ENCODE results near the gene DENND1A. TPM values are rescaled to one million over a fixed set of nuclear protein-coding genes. Genes with fewer than 3 reads are reported as not detected.
A peak's percentile ranks its signal among the peaks of the same experiment; 100 is the strongest.

DENND1A gene
- polyA plus RNA-seq, 2 of the 4 experiments (the other 2 are of a cell fraction): 15.1 to 21.9 TPM

DNA sequence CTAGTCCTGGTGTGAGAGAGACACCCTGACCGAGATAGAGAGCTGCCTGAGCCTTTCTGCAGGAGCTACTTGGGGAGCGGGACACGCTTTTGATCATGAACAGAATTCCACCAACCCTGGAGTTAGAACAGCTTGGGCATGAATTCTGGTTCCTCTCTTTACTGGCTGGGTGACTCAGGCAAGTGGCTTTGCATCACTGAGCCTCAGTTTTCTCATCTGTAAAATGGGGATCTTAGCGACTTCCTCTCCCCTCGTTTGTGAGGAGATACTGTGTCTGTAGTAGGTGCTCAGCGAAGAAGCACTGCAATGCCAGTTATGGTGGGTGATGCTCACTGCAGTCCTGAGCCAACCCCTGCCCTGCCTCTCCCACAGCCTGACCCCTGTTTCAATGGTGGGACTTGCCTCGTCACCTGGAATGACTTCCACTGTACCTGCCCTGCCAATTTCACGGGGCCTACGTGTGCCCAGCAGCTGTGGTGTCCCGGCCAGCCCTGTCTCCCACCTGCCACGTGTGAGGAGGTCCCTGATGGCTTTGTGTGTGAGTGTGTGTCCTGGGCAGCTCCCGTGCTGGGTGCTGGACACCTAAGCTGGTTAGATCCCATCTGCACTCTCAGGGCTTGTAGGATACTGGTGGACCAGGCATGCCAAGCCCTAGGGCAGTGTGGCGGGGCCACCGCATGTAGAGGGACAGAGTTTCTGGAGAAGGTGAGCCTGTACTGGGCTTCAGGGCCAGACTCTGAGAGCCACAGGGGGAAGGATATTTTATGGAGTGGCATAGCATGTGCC, 557.9 kb downstream of the DENND1A start (continued):
- no peak for TF ChIP-seq POLR2A (IDR thresholded peaks at IDR 0.05; ENCODE audit: low read length)
- no peak for TF ChIP-seq CBX2 (IDR thresholded peaks at IDR 0.05; ENCODE audit: borderline replicate concordance, low read depth)
- TF ChIP-seq TFCP2L1 (CRISPR knock-in tag; IDR thresholded peaks at IDR 0.05): no peak
- TF ChIP-seq EP300 (IDR thresholded peaks at IDR 0.05): no peak
- TF ChIP-seq, protein P1, sequence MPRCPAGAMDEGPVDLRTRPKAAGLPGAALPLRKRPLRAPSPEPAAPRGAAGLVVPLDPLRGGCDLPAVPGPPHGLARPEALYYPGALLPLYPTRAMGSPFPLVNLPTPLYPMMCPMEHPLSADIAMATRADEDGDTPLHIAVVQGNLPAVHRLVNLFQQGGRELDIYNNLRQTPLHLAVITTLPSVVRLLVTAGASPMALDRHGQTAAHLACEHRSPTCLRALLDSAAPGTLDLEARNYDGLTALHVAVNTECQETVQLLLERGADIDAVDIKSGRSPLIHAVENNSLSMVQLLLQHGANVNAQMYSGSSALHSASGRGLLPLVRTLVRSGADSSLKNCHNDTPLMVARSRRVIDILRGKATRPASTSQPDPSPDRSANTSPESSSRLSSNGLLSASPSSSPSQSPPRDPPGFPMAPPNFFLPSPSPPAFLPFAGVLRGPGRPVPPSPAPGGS (IDR thresholded peaks at IDR 0.05): no peak

DNA sequence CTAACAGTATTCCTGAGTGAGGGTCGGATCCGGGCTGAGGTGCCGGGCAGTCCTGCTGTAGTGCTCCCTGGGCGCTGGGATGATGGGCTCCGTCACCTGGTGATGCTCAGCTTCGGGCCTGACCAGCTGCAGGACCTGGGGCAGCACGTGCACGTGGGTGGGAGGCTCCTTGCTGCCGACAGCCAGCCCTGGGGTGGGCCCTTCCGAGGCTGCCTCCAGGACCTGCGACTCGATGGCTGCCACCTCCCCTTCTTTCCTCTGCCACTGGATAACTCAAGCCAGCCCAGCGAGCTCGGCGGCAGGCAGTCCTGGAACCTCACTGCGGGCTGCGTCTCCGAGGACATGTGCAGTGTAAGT, 558.7 kb downstream of the DENND1A start:
- peak in 1 of 2 experiments; percentile 2; a peak in 2 of 6 replicates for ATAC-seq
- no peak for DNase-seq (ENCODE audit: low read depth in 1 of 2, low spot score in 1 of 2)
- FAIRE-seq: no peak
- no peak overlapping the region for H3K4me3 ChIP-seq
- ChIA-PET CTCF (interaction anchor here (1.4 to 11.4 kb wide), 5 partner anchors 10 to 31 kb away, joined by 3 to 84 read pairs (median 6); partner anchors contain the start of gene CRB2), POLR2A (no interaction called here)
- TF ChIP-seq, protein P2, sequence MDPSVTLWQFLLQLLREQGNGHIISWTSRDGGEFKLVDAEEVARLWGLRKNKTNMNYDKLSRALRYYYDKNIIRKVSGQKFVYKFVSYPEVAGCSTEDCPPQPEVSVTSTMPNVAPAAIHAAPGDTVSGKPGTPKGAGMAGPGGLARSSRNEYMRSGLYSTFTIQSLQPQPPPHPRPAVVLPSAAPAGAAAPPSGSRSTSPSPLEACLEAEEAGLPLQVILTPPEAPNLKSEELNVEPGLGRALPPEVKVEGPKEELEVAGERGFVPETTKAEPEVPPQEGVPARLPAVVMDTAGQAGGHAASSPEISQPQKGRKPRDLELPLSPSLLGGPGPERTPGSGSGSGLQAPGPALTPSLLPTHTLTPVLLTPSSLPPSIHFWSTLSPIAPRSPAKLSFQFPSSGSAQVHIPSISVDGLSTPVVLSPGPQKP (IDR thresholded peaks at IDR 0.05; ENCODE audit: low read depth, low read length): no peak
- TF ChIP-seq ZSCAN20 (CRISPR knock-in tag; IDR thresholded peaks at IDR 0.05) (no peak), KDM1A (IDR thresholded peaks at IDR 0.05; ENCODE audit: low read depth) (no peak), EP300 (IDR thresholded peaks at IDR 0.05) (no peak)
- TF ChIP-seq, protein P3, sequence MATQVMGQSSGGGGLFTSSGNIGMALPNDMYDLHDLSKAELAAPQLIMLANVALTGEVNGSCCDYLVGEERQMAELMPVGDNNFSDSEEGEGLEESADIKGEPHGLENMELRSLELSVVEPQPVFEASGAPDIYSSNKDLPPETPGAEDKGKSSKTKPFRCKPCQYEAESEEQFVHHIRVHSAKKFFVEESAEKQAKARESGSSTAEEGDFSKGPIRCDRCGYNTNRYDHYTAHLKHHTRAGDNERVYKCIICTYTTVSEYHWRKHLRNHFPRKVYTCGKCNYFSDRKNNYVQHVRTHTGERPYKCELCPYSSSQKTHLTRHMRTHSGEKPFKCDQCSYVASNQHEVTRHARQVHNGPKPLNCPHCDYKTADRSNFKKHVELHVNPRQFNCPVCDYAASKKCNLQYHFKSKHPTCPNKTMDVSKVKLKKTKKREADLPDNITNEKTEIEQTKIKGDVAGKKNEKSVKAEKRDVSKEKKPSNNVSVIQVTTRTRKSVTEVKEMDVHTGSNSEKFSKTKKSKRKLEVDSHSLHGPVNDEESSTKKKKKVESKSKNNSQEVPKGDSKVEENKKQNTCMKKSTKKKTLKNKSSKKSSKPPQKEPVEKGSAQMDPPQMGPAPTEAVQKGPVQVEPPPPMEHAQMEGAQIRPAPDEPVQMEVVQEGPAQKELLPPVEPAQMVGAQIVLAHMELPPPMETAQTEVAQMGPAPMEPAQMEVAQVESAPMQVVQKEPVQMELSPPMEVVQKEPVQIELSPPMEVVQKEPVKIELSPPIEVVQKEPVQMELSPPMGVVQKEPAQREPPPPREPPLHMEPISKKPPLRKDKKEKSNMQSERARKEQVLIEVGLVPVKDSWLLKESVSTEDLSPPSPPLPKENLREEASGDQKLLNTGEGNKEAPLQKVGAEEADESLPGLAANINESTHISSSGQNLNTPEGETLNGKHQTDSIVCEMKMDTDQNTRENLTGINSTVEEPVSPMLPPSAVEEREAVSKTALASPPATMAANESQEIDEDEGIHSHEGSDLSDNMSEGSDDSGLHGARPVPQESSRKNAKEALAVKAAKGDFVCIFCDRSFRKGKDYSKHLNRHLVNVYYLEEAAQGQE (IDR thresholded peaks at IDR 0.05): no peak
- 80% methylated on average over 7 of the region's 18 CpGs for WGBS (ENCODE audit: missing lambda C conversion rate)
- H3K9me3 ChIP-seq: no peaks in the 10 kb centered on the region
- H3K4me2 ChIP-seq: no peak overlapping the region
- H3K4me1 ChIP-seq: peaks cover 11% of the 10 kb centered on the region
- H3K27ac ChIP-seq: no peak overlapping the region

DNA sequence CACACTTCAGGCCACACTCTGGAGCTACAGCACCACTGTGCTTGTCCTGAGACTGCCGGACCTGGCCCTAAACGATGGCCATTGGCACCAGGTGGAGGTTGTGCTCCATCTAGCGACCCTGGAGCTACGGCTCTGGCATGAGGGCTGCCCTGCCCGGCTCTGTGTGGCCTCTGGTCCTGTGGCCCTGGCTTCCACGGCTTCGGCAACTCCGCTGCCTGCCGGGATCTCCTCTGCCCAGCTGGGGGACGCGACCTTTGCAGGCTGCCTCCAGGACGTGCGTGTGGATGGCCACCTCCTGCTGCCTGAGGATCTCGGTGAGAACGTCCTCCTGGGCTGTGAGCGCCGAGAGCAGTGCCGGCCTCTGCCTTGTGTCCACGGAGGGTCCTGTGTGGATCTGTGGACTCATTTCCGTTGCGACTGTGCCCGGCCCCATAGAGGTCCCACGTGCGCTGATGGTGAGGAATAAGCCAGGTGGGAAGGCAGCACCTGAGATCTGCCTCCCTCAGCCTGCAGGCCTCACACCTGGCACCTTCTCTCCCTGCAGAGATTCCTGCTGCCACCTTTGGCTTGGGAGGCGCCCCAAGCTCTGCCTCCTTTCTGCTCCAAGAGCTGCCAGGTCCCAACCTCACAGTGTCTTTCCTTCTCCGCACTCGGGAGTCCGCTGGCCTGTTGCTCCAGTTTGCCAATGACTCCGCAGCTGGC, 559.2 kb downstream of the DENND1A start:
- 79% methylated on average over 5 of the region's 29 CpGs for WGBS (ENCODE audit: missing lambda C conversion rate)
- TF ChIP-seq POLR2AphosphoS2 (conservative IDR thresholded peaks at IDR 0.05; ENCODE audit: low read length) (no peak), BHLHE40 (IDR thresholded peaks at IDR 0.05; ENCODE audit: low read depth, low read length) (no peak), RAD21 (conservative IDR thresholded peaks at IDR 0.05 in 1 of 2, IDR thresholded peaks at IDR 0.05 in 1 of 2) (peak in 1 of 2 experiments; percentile 28; a peak in 2 of 5 replicates)
- DNase-seq (ENCODE audit: low read depth in 1 of 2, low spot score in 1 of 2) (peak in 1 of 2 experiments; percentile 41), ATAC-seq (peak; percentile 21 to 60; a peak in 4 of 6 replicates), FAIRE-seq (no peak)
- Histone ChIP-seq H3K4me2 (no peak overlapping the region), H3K4me3 (no peak overlapping the region), H3K9me3 (no peaks in the 10 kb centered on the region), H3K4me1 (peaks cover 11% of the 10 kb centered on the region), H3K27ac (no peak overlapping the region)
- POLR2A ChIA-PET: no interaction called here
- CTCF ChIA-PET: interaction anchor here (0.7 to 11.4 kb wide), 6 partner anchors 16 to 287 kb away, joined by 3 to 84 read pairs (median 4); partner anchors contain the start of gene CRB2
